ENCODE results near the gene GLP1R. TPM values are rescaled to one million over a fixed set of nuclear protein-coding genes. Genes with fewer than 3 reads are reported as not detected.

The GLP1R gene
- total RNA-seq, 1 experiment from 2014 or later, result not detected

DNA sequence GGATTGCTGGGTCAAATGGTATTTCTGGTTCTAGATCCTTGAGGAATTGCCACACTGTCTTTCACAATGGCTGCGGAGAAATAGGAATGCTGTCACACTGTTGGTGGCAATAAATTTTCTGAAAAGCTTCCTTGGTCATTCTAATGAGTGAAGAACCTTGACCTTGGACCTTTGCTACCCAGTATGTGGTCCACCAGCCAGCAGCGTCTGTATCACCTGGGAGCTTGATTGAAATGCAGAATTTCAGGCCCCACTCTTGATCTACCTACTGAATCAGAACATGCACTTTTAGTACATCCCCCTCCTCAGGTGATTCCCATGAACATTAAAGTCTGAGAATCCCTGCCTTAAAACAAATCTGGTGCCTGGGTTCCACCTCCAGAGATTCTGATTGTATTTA is 27.5 kb upstream of the GLP1R start:
- POLR2A ChIA-PET (ENCODE audit: low non-redundant PET), result no interaction called here

DNA sequence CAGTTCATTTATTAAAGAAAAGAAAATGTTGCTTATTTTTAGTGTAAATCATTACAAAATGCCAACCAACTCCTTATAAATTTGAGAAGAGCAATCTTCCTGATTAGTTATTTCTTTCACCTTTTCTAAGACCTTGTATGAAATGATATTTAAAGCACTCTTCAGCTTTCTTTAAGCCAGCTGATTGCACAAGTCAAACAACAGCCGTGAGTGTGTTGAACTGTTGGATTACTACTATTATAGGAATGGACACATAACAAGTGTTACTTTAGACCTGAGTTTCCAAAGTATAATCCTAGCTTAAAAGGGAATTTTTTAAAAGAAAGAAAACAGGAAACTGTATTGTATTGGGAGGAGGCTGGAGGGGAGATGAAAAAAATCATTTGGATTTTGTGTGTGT is 26.8 kb upstream of the GLP1R start:
- no TSS peak for BruUV-seq (replicated peaks)
- ChIA-PET POLR2A (ENCODE audit: low non-redundant PET) (no interaction called here), CTCF (no interaction called here)
- Histone ChIP-seq H3K4me1 (ENCODE audit: insufficient read depth, low read length, poor library complexity, severe bottlenecking) (no peaks in the 10 kb centered on the region), H3K9me3 (ENCODE audit: low read depth, low read length, poor library complexity, severe bottlenecking) (no peaks in the 10 kb centered on the region), H3K27ac (ENCODE audit: low read depth, low read length, poor library complexity, severe bottlenecking) (no peak overlapping the region), H3K27me3 (replicated peaks; ENCODE audit: insufficient read depth, low read depth, low read length, poor library complexity) (peaks cover 3% of the 10 kb centered on the region), H3K36me3 (ENCODE audit: insufficient read depth, low read length, poor library complexity, severe bottlenecking) (no peaks in the 10 kb centered on the region), H3K4me3 (ENCODE audit: low read depth, low read length, poor library complexity, severe bottlenecking) (no peak overlapping the region)
- DNase-seq (ENCODE audit: low spot score), result no peak
- no peak for TF ChIP-seq EZH2 (IDR thresholded peaks at IDR 0.05; ENCODE audit: borderline replicate concordance, low read depth, low read length, poor library complexity, severe bottlenecking)
- TF ChIP-seq, protein P1, sequence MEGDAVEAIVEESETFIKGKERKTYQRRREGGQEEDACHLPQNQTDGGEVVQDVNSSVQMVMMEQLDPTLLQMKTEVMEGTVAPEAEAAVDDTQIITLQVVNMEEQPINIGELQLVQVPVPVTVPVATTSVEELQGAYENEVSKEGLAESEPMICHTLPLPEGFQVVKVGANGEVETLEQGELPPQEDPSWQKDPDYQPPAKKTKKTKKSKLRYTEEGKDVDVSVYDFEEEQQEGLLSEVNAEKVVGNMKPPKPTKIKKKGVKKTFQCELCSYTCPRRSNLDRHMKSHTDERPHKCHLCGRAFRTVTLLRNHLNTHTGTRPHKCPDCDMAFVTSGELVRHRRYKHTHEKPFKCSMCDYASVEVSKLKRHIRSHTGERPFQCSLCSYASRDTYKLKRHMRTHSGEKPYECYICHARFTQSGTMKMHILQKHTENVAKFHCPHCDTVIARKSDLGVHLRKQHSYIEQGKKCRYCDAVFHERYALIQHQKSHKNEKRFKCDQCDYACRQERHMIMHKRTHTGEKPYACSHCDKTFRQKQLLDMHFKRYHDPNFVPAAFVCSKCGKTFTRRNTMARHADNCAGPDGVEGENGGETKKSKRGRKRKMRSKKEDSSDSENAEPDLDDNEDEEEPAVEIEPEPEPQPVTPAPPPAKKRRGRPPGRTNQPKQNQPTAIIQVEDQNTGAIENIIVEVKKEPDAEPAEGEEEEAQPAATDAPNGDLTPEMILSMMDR (conservative IDR thresholded peaks at IDR 0.05; ENCODE audit: low read depth, low read length), result no peak
- intact Hi-C loops (cut with micrococcal nuclease; ENCODE audit: unreplicated experiment), result no loop called here

More for the DNA sequence above, 27.5 kb upstream of the GLP1R start:
- Histone ChIP-seq H3K4me1 (ENCODE audit: insufficient read depth, low read length, poor library complexity, severe bottlenecking) (no peaks in the 10 kb centered on the region), H3K36me3 (ENCODE audit: insufficient read depth, low read length, poor library complexity, severe bottlenecking) (no peaks in the 10 kb centered on the region), H3K4me3 (ENCODE audit: low read depth, low read length, poor library complexity, severe bottlenecking) (no peak overlapping the region), H3K27ac (ENCODE audit: low read depth, low read length, poor library complexity, severe bottlenecking) (no peak overlapping the region), H3K27me3 (replicated peaks; ENCODE audit: insufficient read depth, low read depth, low read length, poor library complexity) (peaks cover 3% of the 10 kb centered on the region), H3K9me3 (ENCODE audit: low read depth, low read length, poor library complexity, severe bottlenecking) (no peaks in the 10 kb centered on the region)
- DNase-seq (ENCODE audit: low spot score), result no peak
- BruUV-seq (replicated peaks), result no TSS peak
- CTCF ChIA-PET, result no interaction called here
- no peak for TF ChIP-seq EZH2 (IDR thresholded peaks at IDR 0.05; ENCODE audit: borderline replicate concordance, low read depth, low read length, poor library complexity, severe bottlenecking)
- TF ChIP-seq, protein P1 (conservative IDR thresholded peaks at IDR 0.05; ENCODE audit: low read depth, low read length), result no peak
- intact Hi-C loops (cut with micrococcal nuclease; ENCODE audit: unreplicated experiment), result no loop called here

DNA sequence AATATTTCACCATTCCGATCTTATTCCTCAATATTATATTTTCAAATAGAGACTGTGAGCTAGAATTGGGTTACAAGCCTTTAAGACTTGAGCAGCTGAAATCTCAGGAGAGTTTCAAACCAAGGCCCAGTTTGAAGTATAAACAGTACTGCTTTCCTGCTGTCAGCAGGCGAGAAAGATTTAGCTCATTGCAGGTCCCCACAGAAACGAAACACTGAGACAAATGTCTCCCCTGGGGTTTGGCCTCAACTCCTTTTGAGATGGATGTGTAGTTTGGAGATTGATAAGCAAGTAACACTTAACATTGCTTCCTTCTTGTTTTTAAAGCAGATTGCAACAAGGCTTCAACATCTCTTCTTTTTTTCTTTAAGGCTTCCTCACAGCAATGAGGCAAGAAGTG is 22.4 kb upstream of the GLP1R start:
- no peak for TF ChIP-seq EZH2 (IDR thresholded peaks at IDR 0.05; ENCODE audit: borderline replicate concordance, low read depth, low read length, poor library complexity, severe bottlenecking)
- intact Hi-C loops (cut with micrococcal nuclease; ENCODE audit: unreplicated experiment), result no loop called here
- Histone ChIP-seq H3K36me3 (ENCODE audit: insufficient read depth, low read length, poor library complexity, severe bottlenecking) (no peaks in the 10 kb centered on the region), H3K4me3 (ENCODE audit: low read depth, low read length, poor library complexity, severe bottlenecking) (no peak overlapping the region), H3K27me3 (replicated peaks; ENCODE audit: insufficient read depth, low read depth, low read length, poor library complexity) (peaks cover 5% of the 10 kb centered on the region), H3K9me3 (ENCODE audit: low read depth, low read length, poor library complexity, severe bottlenecking) (no peaks in the 10 kb centered on the region), H3K4me1 (ENCODE audit: insufficient read depth, low read length, poor library complexity, severe bottlenecking) (no peaks in the 10 kb centered on the region), H3K27ac (ENCODE audit: low read depth, low read length, poor library complexity, severe bottlenecking) (no peak overlapping the region)
- POLR2A ChIA-PET (ENCODE audit: low non-redundant PET), result no interaction called here
- CTCF ChIA-PET, result no interaction called here
- no TSS peak for BruUV-seq (replicated peaks)
- DNase-seq (ENCODE audit: low spot score), result no peak
